Heart left ventricle (tissue), 13 donors: Measurements from ENCODE around the gene HDAC7.

Source experiments
- CTCF ChIP-seq, 12 donors: fragments of 200-600 bp; sonication (generic) in 4 of 12; IDR thresholded peaks; one replicate each; pipeline versions ENCODE4 v1.5.0 to v1.8.0; 2018 to 2022; ENCODE audit warnings: antibody characterized with exemption in 12 of 12, mild to moderate bottlenecking in 5 of 12
- POLR2A ChIP-seq, 2 donors: fragments of 450-650 bp; IDR thresholded peaks; one replicate each; pipeline ENCODE4 v1.6.1; 2017; ENCODE audit warnings: antibody characterized with exemption in 2 of 2, mild to moderate bottlenecking in 2 of 2, moderate library complexity in 2 of 2
- donor health status: ischemic (EF 13 %, LVEDD 7.1; RV severe dilation, severe dysfunction).
- donor health status: DM: no; HTN: yes; CAD: no.
- donor health status: DM: no; HTN: no; CAD: no.
- donor health status: ischemic (EF 25% LVEDD 6.9; RV normal size, moderate dysfunction).
- donor health status: ischemic (EF 25% LVEDD 5.7; RV mildly dilated, moderate dysfunction).
- donor health status: ischemic (EF 35%, LVEDD 5.7; RV mildly dilated, moderate dysfunction).
- donor health status: nonischemic (EF 11% LVEDD 7.7; RV severe dilation, severe dysfunction).
- donor health status: DM: yes; HTN: yes; CAD: no.
- donor health status: PGD.
- donor health status: ischemic (EF 29% LVEDD 5.4; RV normal size, mild dysfunction).
- donor health status: nonischemic (EF 23%, LVEDD 6.1; RV moderate dilation, normal function).

GRCh38 chr12:47803191-47803875 is 16.4 kb downstream of the HDAC7 start:
- TF ChIP-seq CTCF (IDR thresholded peaks at IDR 0.05) (no peak), POLR2A (IDR thresholded peaks at IDR 0.05) (no peak)
